ENCODE measurements around the gene ADSL. TPM values are rescaled to one million over a fixed set of nuclear protein-coding genes. Genes with fewer than 3 reads are reported as not detected.

Gene ADSL
- total and polyA plus RNA-seq, 2 of the 4 experiments (the other 2 are of a cell fraction): 93.6 to 229 TPM

DNA sequence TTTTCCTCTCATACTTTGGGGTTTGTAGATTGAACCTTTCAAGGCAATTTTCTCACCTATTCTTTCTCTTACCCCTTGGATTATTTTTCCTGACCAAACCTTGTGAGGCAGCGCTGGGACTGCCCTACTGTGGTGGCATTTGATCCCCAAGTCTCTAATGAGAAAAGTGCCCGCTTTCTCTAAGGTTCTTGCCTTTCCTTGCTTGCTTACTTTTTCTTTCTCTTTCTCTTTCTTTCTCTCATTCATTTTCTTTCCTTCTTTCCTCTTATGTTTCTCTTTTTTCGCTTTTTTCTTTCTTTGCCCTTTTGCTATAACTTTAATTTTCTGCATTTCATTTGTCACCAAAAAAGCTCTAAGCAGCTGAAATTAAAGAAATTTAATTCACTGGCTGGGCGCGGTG, 40.7 kb upstream of the ADSL start:
- Histone ChIP-seq H3K79me1 (ENCODE audit: low read depth in 1 of 2, low read length in 2 of 2) (peaks cover 0 to 13% of the 10 kb centered on the region in 2 experiments; a peak in 2 of 4 replicates), H3K4me2 (ENCODE audit: low read depth, low read length) (no peak overlapping the region), H4K8ac (ENCODE audit: low read depth in 2 of 2, low read length in 2 of 2) (no peak overlapping the region), H3K4me3 (ENCODE audit: insufficient read depth, low read depth, low read length) (no peak overlapping the region), H3K4me1 (ENCODE audit: control insufficient read depth, insufficient read depth, low read length) (peaks cover 5% of the 10 kb centered on the region), H2AFZ (replicated peaks; ENCODE audit: low read length, poor library complexity) (no peak overlapping the region), H3K4ac (ENCODE audit: low read depth, low read length) (no peak overlapping the region), H2BK20ac (ENCODE audit: low read depth, low read length) (no peak overlapping the region), H3K36me3 (ENCODE audit: control insufficient read depth, insufficient read depth, low read length) (peaks cover 32% of the 10 kb centered on the region), H3K14ac (replicated peaks; ENCODE audit: low read depth, low read length) (no peak overlapping the region), H3K23ac (ENCODE audit: low read depth, low read length) (no peak overlapping the region), H2BK120ac (ENCODE audit: low read depth, low read length) (no peak overlapping the region), H3K9me3 (ENCODE audit: control insufficient read depth, insufficient read depth, low read length) (no peaks in the 10 kb centered on the region), H4K91ac (ENCODE audit: insufficient read depth, low read depth, low read length) (no peak overlapping the region), H3K9me1 (ENCODE audit: insufficient read depth, low read length) (peaks cover 16% of the 10 kb centered on the region), H3K9ac (ENCODE audit: low read depth, low read length) (no peak overlapping the region), H2AK9ac (replicated peaks; ENCODE audit: low read depth, low read length, poor library complexity) (no peak overlapping the region), H3K56ac (ENCODE audit: extremely low read depth, insufficient read depth, low read length) (no peak overlapping the region), H3K27me3 (ENCODE audit: control insufficient read depth, insufficient read depth, low read length) (no peaks in the 10 kb centered on the region), H4K5ac (ENCODE audit: low read depth, low read length) (no peak overlapping the region), H2BK5ac (ENCODE audit: low read depth, low read length, poor library complexity, severe bottlenecking) (no peak overlapping the region), H2BK15ac (ENCODE audit: low read depth, low read length) (no peak overlapping the region), H3K27ac (ENCODE audit: insufficient read depth, low read length) (no peak overlapping the region), H3K18ac (ENCODE audit: low read depth, low read length) (no peak overlapping the region), H4K20me1 (ENCODE audit: insufficient read depth, low read length) (peaks cover 5% of the 10 kb centered on the region; the same call in 1 of the 2 replicates), H2AK5ac (ENCODE audit: low read depth, low read length) (no peak overlapping the region)
- no peak for ATAC-seq (ENCODE audit: low read depth)
- DNase-seq: no peak
- dilution Hi-C loops (cut with HindIII; ENCODE audit: low sequenced_read_pairs, unreplicated experiment): no loop called here
- TF ChIP-seq POLR2A (IDR thresholded peaks at IDR 0.05; ENCODE audit: low read depth, low read length) (no peak), BHLHE40 (IDR thresholded peaks at IDR 0.05; ENCODE audit: low read depth, low read length) (no peak), MXI1 (IDR thresholded peaks at IDR 0.05; ENCODE audit: borderline replicate concordance, low read depth, low read length) (no peak), CHD1 (IDR thresholded peaks at IDR 0.05; ENCODE audit: low read depth, low read length) (no peak), RCOR1 (IDR thresholded peaks at IDR 0.05; ENCODE audit: insufficient replicate concordance, low read length) (no peak), NFE2L2 (IDR thresholded peaks at IDR 0.05; ENCODE audit: low read depth, low read length) (no peak), SMC3 (IDR thresholded peaks at IDR 0.05; ENCODE audit: low read depth, low read length) (no peak), CEBPB (IDR thresholded peaks at IDR 0.05; ENCODE audit: low read depth, low read length) (no peak), RFX5 (IDR thresholded peaks at IDR 0.05; ENCODE audit: low read depth, low read length) (no peak), MAZ (IDR thresholded peaks at IDR 0.05; ENCODE audit: borderline replicate concordance, low read depth, low read length) (no peak), FOS (IDR thresholded peaks at IDR 0.05; ENCODE audit: low read depth, low read length) (no peak), RAD21 (IDR thresholded peaks at IDR 0.05; ENCODE audit: low read length) (no peak)
- TF ChIP-seq, protein P1, sequence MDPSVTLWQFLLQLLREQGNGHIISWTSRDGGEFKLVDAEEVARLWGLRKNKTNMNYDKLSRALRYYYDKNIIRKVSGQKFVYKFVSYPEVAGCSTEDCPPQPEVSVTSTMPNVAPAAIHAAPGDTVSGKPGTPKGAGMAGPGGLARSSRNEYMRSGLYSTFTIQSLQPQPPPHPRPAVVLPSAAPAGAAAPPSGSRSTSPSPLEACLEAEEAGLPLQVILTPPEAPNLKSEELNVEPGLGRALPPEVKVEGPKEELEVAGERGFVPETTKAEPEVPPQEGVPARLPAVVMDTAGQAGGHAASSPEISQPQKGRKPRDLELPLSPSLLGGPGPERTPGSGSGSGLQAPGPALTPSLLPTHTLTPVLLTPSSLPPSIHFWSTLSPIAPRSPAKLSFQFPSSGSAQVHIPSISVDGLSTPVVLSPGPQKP (IDR thresholded peaks at IDR 0.05; ENCODE audit: borderline replicate concordance, low read depth, low read length): no peak
- ChIA-PET POLR2A (ENCODE audit: unreplicated experiment) (interaction anchor here (0.6 kb wide), 1 partner anchor 198 kb away, joined by 3 read pairs; no protein-coding TSS in a partner anchor), CTCF (no interaction called here)
- intact Hi-C loops (cut with micrococcal nuclease): no loop called here
- no TSS peak for BruUV-seq (replicated peaks)
- WGBS, 2 experiments (ENCODE audit: extremely low coverage in 2 of 2, insufficient read length in 1 of 2): 92 to 100% methylated on average over 1 to 2 of the region's 5 CpGs
- in situ Hi-C loops (cut with MboI; ENCODE audit: low sequenced_read_pairs): no loop called here
